ENCODE results near the gene GFRA1.

- TF ChIP-seq CTCF (IDR thresholded peaks at IDR 0.05; ENCODE audit: poor library complexity): no peak
- TF ChIP-seq EZH2 (IDR thresholded peaks at IDR 0.05; ENCODE audit: borderline replicate concordance): no peak
Observed at GRCh38 chr10:116101616-116102315, 171.2 kb downstream of the GFRA1 start.

All from hepatocyte (in vitro differentiated cells).